H7 (cell line): ENCODE measurements around the gene NEURL2. TPM values are rescaled to one million over a fixed set of nuclear protein-coding genes. Genes with fewer than 3 reads are reported as not detected.
A peak's percentile ranks its signal among the peaks of the same experiment; 100 is the strongest.
"Not testable (repeated sequence)": the region's sequence is repeated elsewhere in the genome, so short reads cannot be mapped to it uniquely, and the experiment has no call there.

Experiments used
- DNase-seq: peaks from one replicate; pipeline ENCODE4 v3.0.0; 2012
- H3K27me3 ChIP-seq: 2 replicates; pipeline ENCODE4 v1.6.0; 2011; ENCODE audit warnings: mild to moderate bottlenecking, low read length; ENCODE audit not compliant: control insufficient read depth, insufficient read depth
- H3K36me3 ChIP-seq: replicated peaks from 2 replicates; pipeline ENCODE4 v1.5.1; 2011; ENCODE audit warnings: low read length; ENCODE audit not compliant: control insufficient read depth, insufficient read depth
- H3K4me3 ChIP-seq: 2 replicates; pipeline ENCODE4 v1.5.1; 2011; ENCODE audit warnings: low read depth, mild to moderate bottlenecking, control low read depth, low read length, moderate library complexity; ENCODE audit not compliant: insufficient read depth
- total RNA-seq: library from RNA; depleted of rRNA; stranded (reverse); fragments of >200 nt; shearing (Covaris generic); gene quantifications from 2 replicates; pipeline ENCODE4 v1.2.3, GENCODE V29; 2014

NEURL2 gene
- total RNA-seq, 1 experiment from 2014 or later: 10.2 TPM

GRCh38 chr20:45880988-45881788 is 9.8 kb downstream of the NEURL2 start, which contains the start of gene ZSWIM1:
TSS of gene ZSWIM1 (plus strand) at chr20:45881227. CDS start at chr20:45882593, 1,366 bp downstream.
- no peaks in the 10 kb centered on the region for H3K27me3 ChIP-seq
- DNase-seq: peak; percentile 98
- peaks cover 16% of the 10 kb centered on the region for H3K36me3 ChIP-seq
- peak within 1 kb of the TSS; percentile 70 for H3K4me3 ChIP-seq

GRCh38 chr20:45878076-45878761 is 12.8 kb downstream of the NEURL2 start:
- H3K4me3 ChIP-seq: no peak overlapping the region
- peaks cover 10% of the 10 kb centered on the region for H3K36me3 ChIP-seq
- H3K27me3 ChIP-seq: no peaks in the 10 kb centered on the region
- DNase-seq: no peak

- Histone ChIP-seq H3K27me3 (no peaks in the 10 kb centered on the region), H3K36me3 (peaks cover 2% of the 10 kb centered on the region), H3K4me3 (no peak overlapping the region)
- DNase-seq: no peak
These were observed 16.4 kb downstream of the NEURL2 start for GRCh38 chr20:45874576-45874975.

- not testable (repeated sequence) for H3K4me3 ChIP-seq
These were observed 16.9 kb downstream of the NEURL2 start for GRCh38 chr20:45874104-45874481.

GRCh38 chr20:45873409-45874103 is 17.5 kb downstream of the NEURL2 start:
- Histone ChIP-seq H3K4me3 (no peak overlapping the region), H3K27me3 (no peaks in the 10 kb centered on the region), H3K36me3 (peaks cover 2% of the 10 kb centered on the region)
- no peak for DNase-seq

More at GRCh38 chr20:45874104-45874481, 16.9 kb downstream of the NEURL2 start:
- H3K36me3 ChIP-seq, DNase-seq, H3K27me3 ChIP-seq: not testable (repeated sequence)

- no peaks in the 10 kb centered on the region for H3K27me3 ChIP-seq
- no peaks in the 10 kb centered on the region for H3K36me3 ChIP-seq
- no peak for DNase-seq
- no peak overlapping the region for H3K4me3 ChIP-seq
These were observed 18.4 kb downstream of the NEURL2 start for GRCh38 chr20:45872626-45873025.

- Histone ChIP-seq H3K27me3 (no peaks in the 10 kb centered on the region), H3K4me3 (no peak overlapping the region), H3K36me3 (no peaks in the 10 kb centered on the region)
- DNase-seq: no peak
These were observed 23.2 kb downstream of the NEURL2 start for GRCh38 chr20:45867819-45868176.

GRCh38 chr20:45867136-45867818 is 23.7 kb downstream of the NEURL2 start:
- H3K4me3 ChIP-seq: no peak overlapping the region
- H3K36me3 ChIP-seq: no peaks in the 10 kb centered on the region
- no peak for DNase-seq
- H3K27me3 ChIP-seq: no peaks in the 10 kb centered on the region

GRCh38 chr20:45866454-45866853 is 24.6 kb downstream of the NEURL2 start:
- Histone ChIP-seq H3K4me3 (no peak overlapping the region), H3K36me3 (no peaks in the 10 kb centered on the region), H3K27me3 (no peaks in the 10 kb centered on the region)
- DNase-seq: no peak

GRCh38 chr20:45863543-45864470 is 27.2 kb downstream of the NEURL2 start:
- no peak for DNase-seq
- Histone ChIP-seq H3K27me3 (no peaks in the 10 kb centered on the region), H3K36me3 (no peaks in the 10 kb centered on the region), H3K4me3 (no peak overlapping the region)

GRCh38 chr20:45861221-45862075 is 29.6 kb downstream of the NEURL2 start:
- H3K27me3 ChIP-seq: no peaks in the 10 kb centered on the region
- DNase-seq: no peak
- no peak overlapping the region for H3K4me3 ChIP-seq
- no peaks in the 10 kb centered on the region for H3K36me3 ChIP-seq

- Histone ChIP-seq H3K4me3 (no peak overlapping the region), H3K27me3 (no peaks in the 10 kb centered on the region), H3K36me3 (no peaks in the 10 kb centered on the region)
- no peak for DNase-seq
These were observed 30.3 kb downstream of the NEURL2 start for GRCh38 chr20:45860560-45861220.
